ENCODE data around the gene CCDC170. TPM values are rescaled to one million over a fixed set of nuclear protein-coding genes. Genes with fewer than 3 reads are reported as not detected.

CCDC170 gene
- total and polyA plus RNA-seq, 2 of the 8 experiments (the other 6 are each of a cell fraction or from before 2014, with no cell fraction given) = 0.06 to 0.09 TPM

- H2AFZ ChIP-seq (ENCODE audit: low read length) = peak overlapping the region; percentile 36; the same call in 1 of the 2 replicates
- no peak overlapping the region for H2AK5ac ChIP-seq (ENCODE audit: low read depth, low read length)
- H3K23me2 ChIP-seq (ENCODE audit: low read depth, low read length) = no peaks in the 10 kb centered on the region; the same call in 1 of the 2 replicates
- H4K5ac ChIP-seq (ENCODE audit: insufficient read length, low read depth, low read length) = no peak overlapping the region
- no peak overlapping the region for H4K8ac ChIP-seq (ENCODE audit: extremely low read depth, insufficient read depth, low read length)
- no peak overlapping the region; the same call in 1 of the 2 replicates for H2BK5ac ChIP-seq (ENCODE audit: low read depth, low read length)
- no peaks in the 10 kb centered on the region for H3K9me3 ChIP-seq (ENCODE audit: insufficient read depth in 2 of 2, low read depth in 1 of 2, low read length in 1 of 2)
- H2BK120ac ChIP-seq (replicated peaks; ENCODE audit: low read depth, low read length) = no peak overlapping the region
- no peak overlapping the region for H3K9ac ChIP-seq (replicated peaks in 1 of 4; ENCODE audit: extremely low read depth in 1 of 4, low read depth in 3 of 4, low read length in 3 of 4)
- peak overlapping the region; percentile 84; the same call in 1 of the 2 replicates for H2BK12ac ChIP-seq (ENCODE audit: low read depth, low read length)
- H3K18ac ChIP-seq (ENCODE audit: extremely low read depth, low read length) = peak overlapping the region; percentile 52
- ChIA-PET POLR2A (ENCODE audit: partially characterized antibody) (no interaction called here), CTCF (ENCODE audit: partially characterized antibody) (interaction anchor here (0.8 kb wide), 1 partner anchor 12 kb away, joined by 5 read pairs; no protein-coding TSS in a partner anchor)
- H2BK15ac ChIP-seq (ENCODE audit: low read length) = no peak overlapping the region
- no peak overlapping the region for H3K23ac ChIP-seq (ENCODE audit: insufficient read length)
- no peak overlapping the region for H3K4ac ChIP-seq (replicated peaks; ENCODE audit: insufficient read length, low read depth, low read length)
- H3K79me1 ChIP-seq (ENCODE audit: low read depth, low read length) = no peaks in the 10 kb centered on the region
- FAIRE-seq (no peak), DNase-seq (ENCODE audit: low read depth in 1 of 2, low spot score in 2 of 2) (no peak)
- H3K4me3 ChIP-seq (ENCODE audit: extremely low read depth in 1 of 4, insufficient read depth in 2 of 4, low read depth in 3 of 4, low read length in 4 of 4) = no peak overlapping the region
- H3K79me2 ChIP-seq (ENCODE audit: control insufficient read depth in 1 of 2, insufficient read depth in 2 of 2, low read length in 2 of 2) = no peaks in the 10 kb centered on the region
- TF ChIP-seq EZH2 (IDR thresholded peaks at IDR 0.05; ENCODE audit: low read depth, low read length, severe bottlenecking) (no peak), RNF2 (IDR thresholded peaks at IDR 0.05; ENCODE audit: borderline replicate concordance, low read depth, low read length, missing control alignments, poor library complexity, severe bottlenecking) (no peak)
- no peak overlapping the region for H4K91ac ChIP-seq (replicated peaks; ENCODE audit: insufficient read length, low read length)
- H3K36me3 ChIP-seq (ENCODE audit: control insufficient read depth in 2 of 4, insufficient read depth in 4 of 4, low read length in 3 of 4) = no peaks in the 10 kb centered on the region
- no peaks in the 10 kb centered on the region for H4K20me1 ChIP-seq (replicated peaks in 1 of 2; ENCODE audit: control insufficient read depth in 1 of 2, insufficient read depth in 2 of 2, low read length in 2 of 2)
- H3K27me3 ChIP-seq (replicated peaks in 1 of 4; ENCODE audit: control insufficient read depth in 3 of 4, extremely low read depth in 1 of 4, insufficient read depth in 3 of 4, low read length in 3 of 4) = no peaks in the 10 kb centered on the region
- H3K27ac ChIP-seq (ENCODE audit: low read depth, low read length) = no peak overlapping the region
- no peak overlapping the region for H3K14ac ChIP-seq (ENCODE audit: insufficient read length)
- H3K4me2 ChIP-seq (ENCODE audit: insufficient read depth in 1 of 2, low read depth in 2 of 2, low read length in 2 of 2) = no peak overlapping the region
- H3K4me1 ChIP-seq (replicated peaks in 1 of 4; ENCODE audit: control insufficient read depth in 3 of 4, insufficient read depth in 4 of 4, low read length in 3 of 4) = peaks cover 0 to 4% (median 0%) of the 10 kb centered on the region in 4 experiments; a peak in 1 of 7 replicates
- H2BK20ac ChIP-seq (ENCODE audit: low read length) = peak overlapping the region; percentile 86; the same call in 1 of the 2 replicates
- no peak overlapping the region for H3K56ac ChIP-seq (replicated peaks; ENCODE audit: insufficient read length, low read depth, low read length)
- WGBS, 2 experiments (ENCODE audit: extremely low coverage in 1 of 2, insufficient coverage in 1 of 2, insufficient read length in 1 of 2, insufficient replicate concordance in 2 of 2, low coverage in 1 of 2, low lambda C conversion rate in 2 of 2, missing lambda C conversion rate in 1 of 2) = 94% methylated on average over 2 of the region's 2 CpGs; no CpG with 5 or more reads in 1 of the 2 experiments
Measured at GRCh38 chr6:151506761-151507160, 12.9 kb downstream of the CCDC170 start.
